MCF 10A (cell line): ENCODE measurements around the gene VAMP8. TPM values are rescaled to one million over a fixed set of nuclear protein-coding genes. Genes with fewer than 3 reads are reported as not detected.

Experiments used
- BruUV-seq: library from RNA; stranded (reverse); fragments of 400-500 nt; replicated peaks from 2 replicates; lab custom pipeline; 2021; lab: Mats Ljungman, UMichigan
- CTCF ChIA-PET: fragments of 300-600 bp; sonication (Branson Sonifier 250); formaldehyde crosslinking; extraction: SDS; loops from one replicate; lab custom pipeline; 2021; ENCODE audit warnings: antibody characterized with exemption, inconsistent platforms; lab: Yijun Ruan, JAX
- POLR2A ChIA-PET: fragments of 300-600, 350-650 bp; sonication (Branson Sonifier 250); formaldehyde crosslinking; extraction: SDS; loops from one replicate; lab custom pipeline; 2020; ENCODE audit warnings: antibody characterized with exemption, inconsistent platforms; lab: Yijun Ruan, JAX
- DNase-seq: peaks from one replicate; pipeline ENCODE4 v3.0.0-alpha.2; 2018; ENCODE audit not compliant: unreplicated experiment
- H3K27ac Mint-ChIP-seq: one replicate; pipeline ENCODE4 v1.8.0; 2022; ENCODE audit warnings: mild to moderate bottlenecking, low read depth, mixed read lengths; ENCODE audit not compliant: unreplicated experiment
- H3K27me3 Mint-ChIP-seq: one replicate; pipeline ENCODE4 v1.8.0; 2022; ENCODE audit warnings: mixed read lengths; ENCODE audit not compliant: insufficient read depth, unreplicated experiment
- H3K36me3 Mint-ChIP-seq: one replicate; pipeline ENCODE4 v1.8.0; 2022; ENCODE audit warnings: mild to moderate bottlenecking, moderate library complexity, mixed read lengths; ENCODE audit not compliant: insufficient read depth, unreplicated experiment
- H3K4me1 Mint-ChIP-seq: one replicate; pipeline ENCODE4 v1.8.0; 2022; ENCODE audit warnings: mixed read lengths; ENCODE audit not compliant: insufficient read depth, unreplicated experiment
- H3K4me3 Mint-ChIP-seq: one replicate; pipeline ENCODE4 v1.8.0; 2022; ENCODE audit warnings: mild to moderate bottlenecking, moderate library complexity, mixed read lengths; ENCODE audit not compliant: unreplicated experiment
- H3K9me3 Mint-ChIP-seq: one replicate; pipeline ENCODE4 v1.8.0; 2022; ENCODE audit warnings: mixed read lengths; ENCODE audit not compliant: unreplicated experiment
- CTCF ChIP-seq: fragments of 200-600 bp; IDR thresholded peaks from one replicate; pipeline ENCODE4 v1.8.0; 2022; ENCODE audit warnings: antibody characterized with exemption, mild to moderate bottlenecking; ENCODE audit not compliant: unreplicated experiment
- intact Hi-C: fragments of 100-400 bp; cut with micrococcal nuclease; formaldehyde crosslinking; loops from 2 replicates; pipeline ENCODE4 v1.14.1; 2022
- total RNA-seq: library from RNA; stranded (reverse); gene quantifications from 2 replicates; pipeline ENCODE4 v1.2.3, GENCODE V29; 2022

VAMP8 gene
- total RNA-seq, 1 experiment from 2014 or later, result 56.0 TPM

DNA sequence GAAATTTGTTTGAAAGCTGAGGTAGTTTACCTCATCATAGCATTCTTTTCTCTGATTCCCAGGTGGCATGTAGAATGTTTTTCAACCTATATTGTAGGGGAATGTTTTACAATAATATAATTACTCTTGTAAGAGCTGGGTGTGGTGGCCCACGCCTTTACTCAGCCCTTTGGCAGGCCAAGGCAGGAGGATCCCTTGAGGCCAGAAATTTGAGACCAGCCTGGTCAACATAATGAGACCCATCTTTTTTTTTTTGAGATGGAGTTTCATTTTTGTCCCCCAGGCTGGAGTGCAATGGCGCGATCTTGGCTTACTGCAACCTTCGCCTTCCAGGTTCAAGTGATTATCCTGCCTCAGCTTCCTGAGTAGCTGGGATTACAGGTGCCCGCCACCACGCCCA lies 42.2 kb downstream of the VAMP8 start:
- CTCF ChIA-PET, result interaction anchor here (0.6 to 6.4 kb wide), 5 partner anchors 13 to 228 kb away, joined by 3 to 47 read pairs (median 3); no protein-coding TSS in a partner anchor
- POLR2A ChIA-PET, result interaction anchor here (0.6 to 3.2 kb wide), 4 partner anchors 10 to 42 kb away, joined by 3 to 15 read pairs (median 6); partner anchors contain the start of genes RNF181, TMEM150A and VAMP8
- H3K27me3 Mint-ChIP-seq, result no peaks in the 10 kb centered on the region
- no peak overlapping the region for H3K4me3 Mint-ChIP-seq
- no peak overlapping the region for H3K27ac Mint-ChIP-seq
- peaks cover 66% of the 10 kb centered on the region for H3K36me3 Mint-ChIP-seq
- intact Hi-C loops, result no loop called here
- no TSS peak for BruUV-seq
- no peak for TF ChIP-seq CTCF
- no peak for DNase-seq
- H3K9me3 Mint-ChIP-seq, result no peaks in the 10 kb centered on the region
- H3K4me1 Mint-ChIP-seq, result peaks cover 9% of the 10 kb centered on the region

DNA sequence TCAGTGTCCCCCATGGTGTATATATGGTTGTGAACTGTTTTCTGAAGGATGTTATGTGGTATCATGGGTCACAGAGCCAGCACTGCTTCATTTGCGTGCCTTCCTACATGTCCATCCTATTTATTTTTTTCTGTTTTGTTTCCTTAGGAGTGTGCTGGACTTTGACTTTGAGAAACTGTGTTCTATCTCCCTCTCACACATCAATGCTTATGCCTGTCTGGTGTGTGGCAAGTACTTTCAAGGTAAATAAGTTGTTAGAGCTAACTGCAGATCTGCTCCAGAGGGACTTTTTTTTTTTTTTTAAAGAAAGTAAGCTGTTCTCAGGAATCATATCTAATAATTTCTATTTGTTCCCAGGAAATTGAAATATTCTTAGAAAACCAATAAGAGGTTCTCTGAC lies 44.0 kb downstream of the VAMP8 start:
- CTCF ChIA-PET, result interaction anchor here (0.6 to 6.4 kb wide), 4 partner anchors 12 to 525 kb away, joined by 3 to 47 read pairs (median 3); no protein-coding TSS in a partner anchor
- intact Hi-C loops, result no loop called here
- DNase-seq, result no peak
- BruUV-seq, result no TSS peak
- Mint-ChIP-seq H3K27me3 (no peaks in the 10 kb centered on the region), H3K4me3 (no peak overlapping the region), H3K4me1 (peaks cover 9% of the 10 kb centered on the region), H3K9me3 (no peaks in the 10 kb centered on the region), H3K27ac (no peak overlapping the region), H3K36me3 (peaks cover 77% of the 10 kb centered on the region)
- TF ChIP-seq CTCF, result no peak
- POLR2A ChIA-PET, result interaction anchor here (0.7 to 3.2 kb wide), 5 partner anchors 10 to 143 kb away, joined by 3 to 15 read pairs (median 5); partner anchors contain the start of genes C2orf68, RNF181 and TMEM150A

DNA sequence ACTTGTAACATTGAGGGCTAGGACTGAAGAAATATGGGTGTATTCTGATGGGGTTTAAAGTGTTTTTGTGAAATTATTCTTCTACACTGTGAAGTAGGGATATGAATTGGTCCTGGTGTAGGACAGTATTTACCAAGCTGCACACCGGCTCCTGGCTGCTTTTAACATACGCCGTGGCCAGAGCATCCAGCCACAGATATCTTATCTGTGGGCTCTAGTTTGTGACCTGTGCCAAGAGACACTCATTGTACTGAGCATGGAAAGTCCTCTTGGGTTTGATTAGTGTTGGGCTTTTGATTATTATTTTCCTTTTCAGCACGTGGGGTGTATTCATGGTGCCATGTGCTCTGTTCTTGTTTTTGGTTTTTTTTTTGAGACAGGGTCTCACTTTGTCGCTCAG lies 46.6 kb downstream of the VAMP8 start:
- ChIA-PET CTCF (interaction anchor here (6.4 kb wide), 1 partner anchor 12 kb away, joined by 47 read pairs; no protein-coding TSS in a partner anchor), POLR2A (no interaction called here)
- no peak for TF ChIP-seq CTCF
- intact Hi-C loops, result no loop called here
- no TSS peak for BruUV-seq
- DNase-seq, result no peak
- H3K27ac Mint-ChIP-seq, result peak overlapping the region; percentile 63
- no peaks in the 10 kb centered on the region for H3K27me3 Mint-ChIP-seq
- no peaks in the 10 kb centered on the region for H3K9me3 Mint-ChIP-seq
- no peak overlapping the region for H3K4me3 Mint-ChIP-seq
- peaks cover 3% of the 10 kb centered on the region for H3K4me1 Mint-ChIP-seq
- peaks cover 92% of the 10 kb centered on the region for H3K36me3 Mint-ChIP-seq

- BruUV-seq, result no TSS peak
- POLR2A ChIA-PET, result interaction anchor here (1.6 kb wide), 1 partner anchor 26 kb away, joined by 7 read pairs; the partner anchor contains the start of gene TMEM150A
Measured at GRCh38 chr2:85628658-85629057, 51.3 kb downstream of the VAMP8 start.

More at GRCh38 chr2:85628658-85629057, 51.3 kb downstream of the VAMP8 start:
- CTCF ChIA-PET, result interaction anchor here (0.6 to 2.7 kb wide), 4 partner anchors 9 to 43 kb away, joined by 3 to 20 read pairs (median 4); no protein-coding TSS in a partner anchor
- DNase-seq, result no peak
- TF ChIP-seq CTCF, result no peak
- Mint-ChIP-seq H3K4me1 (no peaks in the 10 kb centered on the region), H3K27me3 (no peaks in the 10 kb centered on the region), H3K27ac (no peak overlapping the region), H3K4me3 (no peak overlapping the region), H3K36me3 (peaks cover 100% of the 10 kb centered on the region), H3K9me3 (no peaks in the 10 kb centered on the region)
- intact Hi-C loops, result no loop called here
